Measurements from ENCODE around the gene SMOC2. TPM values are rescaled to one million over a fixed set of nuclear protein-coding genes. Genes with fewer than 3 reads are reported as not detected.
"Not testable (repeated sequence)": the region's sequence is repeated elsewhere in the genome, so short reads cannot be mapped to it uniquely, and the experiment has no call there.

SMOC2 gene
- total and polyA plus RNA-seq, 2 experiments from 2014 or later = 51.0 to 88.7 TPM

DNA sequence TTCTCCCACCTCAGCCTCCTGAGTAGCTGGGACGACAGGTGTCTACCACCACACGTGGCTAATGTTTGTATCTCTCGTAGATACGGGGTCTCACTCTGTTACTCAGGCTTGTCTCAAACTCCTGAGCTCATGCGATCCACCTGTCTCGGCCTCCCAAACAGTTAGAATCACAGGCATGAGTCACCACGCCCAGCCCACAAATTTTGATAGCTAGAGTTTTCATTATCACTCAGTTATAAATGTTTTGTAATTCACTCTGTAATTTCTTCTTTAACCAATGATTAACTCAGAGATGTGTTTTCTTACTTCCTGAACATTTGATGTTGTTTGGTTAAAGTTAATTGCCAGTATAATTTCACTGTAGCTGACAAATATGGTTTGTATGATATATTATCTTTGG, 249.3 kb downstream of the SMOC2 start:
- WGBS (ENCODE audit: low lambda C conversion rate, missing lambda C conversion rate) = 92% methylated on average over 7 of the region's 7 CpGs
- H3K27ac ChIP-seq = no peak overlapping the region
- no peaks in the 10 kb centered on the region for H3K27me3 ChIP-seq
- TF ChIP-seq, protein P1, sequence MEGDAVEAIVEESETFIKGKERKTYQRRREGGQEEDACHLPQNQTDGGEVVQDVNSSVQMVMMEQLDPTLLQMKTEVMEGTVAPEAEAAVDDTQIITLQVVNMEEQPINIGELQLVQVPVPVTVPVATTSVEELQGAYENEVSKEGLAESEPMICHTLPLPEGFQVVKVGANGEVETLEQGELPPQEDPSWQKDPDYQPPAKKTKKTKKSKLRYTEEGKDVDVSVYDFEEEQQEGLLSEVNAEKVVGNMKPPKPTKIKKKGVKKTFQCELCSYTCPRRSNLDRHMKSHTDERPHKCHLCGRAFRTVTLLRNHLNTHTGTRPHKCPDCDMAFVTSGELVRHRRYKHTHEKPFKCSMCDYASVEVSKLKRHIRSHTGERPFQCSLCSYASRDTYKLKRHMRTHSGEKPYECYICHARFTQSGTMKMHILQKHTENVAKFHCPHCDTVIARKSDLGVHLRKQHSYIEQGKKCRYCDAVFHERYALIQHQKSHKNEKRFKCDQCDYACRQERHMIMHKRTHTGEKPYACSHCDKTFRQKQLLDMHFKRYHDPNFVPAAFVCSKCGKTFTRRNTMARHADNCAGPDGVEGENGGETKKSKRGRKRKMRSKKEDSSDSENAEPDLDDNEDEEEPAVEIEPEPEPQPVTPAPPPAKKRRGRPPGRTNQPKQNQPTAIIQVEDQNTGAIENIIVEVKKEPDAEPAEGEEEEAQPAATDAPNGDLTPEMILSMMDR (IDR thresholded peaks at IDR 0.05; ENCODE audit: poor library complexity) = no peak
- TF ChIP-seq EZH2phosphoT487 (IDR thresholded peaks at IDR 0.05; ENCODE audit: low read depth, severe bottlenecking, unreplicated experiment) (no peak), EZH2 (IDR thresholded peaks at IDR 0.05; ENCODE audit: borderline replicate concordance) (no peak)
- no peak overlapping the region for H3K4me2 ChIP-seq
- no peak overlapping the region for H3K4me3 ChIP-seq
- no peaks in the 10 kb centered on the region for H4K20me1 ChIP-seq (ENCODE audit: insufficient read depth, poor library complexity, severe bottlenecking)
- H3K9me3 ChIP-seq (ENCODE audit: low read depth) = no peaks in the 10 kb centered on the region
- no peak overlapping the region for H2AFZ ChIP-seq
- H3K79me2 ChIP-seq = no peaks in the 10 kb centered on the region
- DNase-seq (ENCODE audit: low spot score) = no peak
- H3K36me3 ChIP-seq (replicated peaks; ENCODE audit: insufficient read depth, low read depth) = no peaks in the 10 kb centered on the region
- no peaks in the 10 kb centered on the region for H3K9me2 ChIP-seq (replicated peaks; ENCODE audit: insufficient read depth)
- H3K4me1 ChIP-seq (ENCODE audit: insufficient read depth) = no peaks in the 10 kb centered on the region

DNA sequence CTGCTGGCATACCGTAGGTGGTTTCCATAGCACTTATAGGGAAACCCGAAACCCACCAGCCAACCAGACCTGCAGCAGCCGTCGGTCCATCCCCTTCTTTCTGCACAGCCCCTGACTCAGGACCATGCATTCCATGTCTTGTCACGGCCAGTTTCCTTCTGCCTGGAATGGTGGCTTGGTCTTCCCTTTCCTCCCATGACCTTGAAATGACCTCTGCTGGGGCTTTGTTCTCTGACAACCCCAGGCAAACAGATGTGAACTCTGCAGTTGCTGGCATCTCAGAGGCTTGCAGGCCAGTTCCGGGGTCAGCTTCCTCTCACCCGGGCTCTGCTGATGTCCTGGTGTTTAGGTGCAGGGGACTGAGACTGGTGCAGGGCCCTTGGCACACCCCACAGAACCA, 250.8 kb downstream of the SMOC2 start:
- no peak for DNase-seq (ENCODE audit: low spot score)
- H3K9me3 ChIP-seq (ENCODE audit: low read depth) = no peaks in the 10 kb centered on the region
- TF ChIP-seq, protein P1 (IDR thresholded peaks at IDR 0.05; ENCODE audit: poor library complexity) = no peak
- TF ChIP-seq EZH2phosphoT487 (IDR thresholded peaks at IDR 0.05; ENCODE audit: low read depth, severe bottlenecking, unreplicated experiment) = no peak
- H2AFZ ChIP-seq = no peak overlapping the region
- no peak overlapping the region for H3K4me3 ChIP-seq
- no peaks in the 10 kb centered on the region for H3K36me3 ChIP-seq (replicated peaks; ENCODE audit: insufficient read depth, low read depth)
- WGBS (ENCODE audit: low lambda C conversion rate, missing lambda C conversion rate) = 86% methylated on average over 7 of the region's 7 CpGs
- H3K79me2 ChIP-seq = no peaks in the 10 kb centered on the region
- H3K27ac ChIP-seq = no peak overlapping the region
- no peaks in the 10 kb centered on the region for H3K9me2 ChIP-seq (replicated peaks; ENCODE audit: insufficient read depth)
- no peaks in the 10 kb centered on the region for H3K4me1 ChIP-seq (ENCODE audit: insufficient read depth)
- H3K27me3 ChIP-seq = no peaks in the 10 kb centered on the region
- no peak overlapping the region for H3K4me2 ChIP-seq
- no peaks in the 10 kb centered on the region for H4K20me1 ChIP-seq (ENCODE audit: insufficient read depth, poor library complexity, severe bottlenecking)

DNA sequence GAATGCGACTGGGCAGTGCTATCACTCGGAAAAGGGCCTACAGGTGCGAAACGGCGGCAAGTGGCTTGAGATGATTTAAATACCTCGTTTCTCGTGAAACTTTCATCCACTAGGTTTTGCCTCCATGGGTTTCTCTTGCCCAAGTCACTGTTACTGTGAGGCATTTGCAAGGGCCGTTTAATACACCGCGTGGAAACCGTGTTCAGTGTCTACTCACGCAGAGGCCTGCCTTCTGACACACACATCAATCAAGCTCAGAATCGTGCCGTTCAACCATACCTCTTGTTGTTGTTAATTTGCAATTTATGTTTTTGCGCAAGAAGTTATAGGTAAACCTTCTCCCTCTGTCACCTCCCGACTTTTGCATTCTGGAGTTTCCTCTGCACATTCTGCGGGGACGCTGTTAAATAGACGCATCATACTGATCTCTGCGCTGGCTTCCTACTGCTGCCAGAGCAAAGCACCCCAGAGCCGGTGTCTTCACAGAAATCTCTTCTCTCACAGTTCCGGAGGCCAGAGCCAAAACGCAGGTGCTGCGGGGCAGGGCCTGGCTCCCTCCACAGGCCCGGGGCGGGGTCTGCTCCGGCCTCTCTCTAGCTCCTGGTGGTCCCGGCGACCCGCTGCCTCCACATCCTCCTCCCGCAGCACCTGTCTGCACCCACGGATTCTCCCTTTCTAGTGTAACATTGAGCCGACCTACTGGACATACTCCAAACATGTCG, 251.4 kb downstream of the SMOC2 start:
- Histone ChIP-seq H3K36me3 (replicated peaks; ENCODE audit: insufficient read depth, low read depth) (no peaks in the 10 kb centered on the region), H3K27ac (no peak overlapping the region), H2AFZ (no peak overlapping the region), H4K20me1 (ENCODE audit: insufficient read depth, poor library complexity, severe bottlenecking) (no peaks in the 10 kb centered on the region), H3K4me1 (ENCODE audit: insufficient read depth) (no peaks in the 10 kb centered on the region), H3K79me2 (no peaks in the 10 kb centered on the region), H3K9me2 (replicated peaks; ENCODE audit: insufficient read depth) (no peaks in the 10 kb centered on the region), H3K4me3 (no peak overlapping the region), H3K4me2 (no peak overlapping the region), H3K9me3 (ENCODE audit: low read depth) (no peaks in the 10 kb centered on the region), H3K27me3 (no peaks in the 10 kb centered on the region)
- DNase-seq (ENCODE audit: low spot score) = no peak
- 96% methylated on average over 32 of the region's 34 CpGs for WGBS (ENCODE audit: low lambda C conversion rate, missing lambda C conversion rate)
- TF ChIP-seq, protein P1 (IDR thresholded peaks at IDR 0.05; ENCODE audit: poor library complexity) = no peak
- TF ChIP-seq EZH2 (IDR thresholded peaks at IDR 0.05; ENCODE audit: borderline replicate concordance) (no peak), EZH2phosphoT487 (IDR thresholded peaks at IDR 0.05; ENCODE audit: low read depth, severe bottlenecking, unreplicated experiment) (no peak)

- WGBS (ENCODE audit: low lambda C conversion rate, missing lambda C conversion rate) = 85% methylated on average over 4 of the region's 12 CpGs
- not testable (repeated sequence) for H2AFZ ChIP-seq; H3K4me2 ChIP-seq; H3K27ac ChIP-seq; H4K20me1 ChIP-seq (ENCODE audit: insufficient read depth, poor library complexity, severe bottlenecking); H3K9me2 ChIP-seq (replicated peaks; ENCODE audit: insufficient read depth); H3K27me3 ChIP-seq; H3K4me1 ChIP-seq (ENCODE audit: insufficient read depth); H3K36me3 ChIP-seq (replicated peaks; ENCODE audit: insufficient read depth, low read depth); H3K9me3 ChIP-seq (ENCODE audit: low read depth); DNase-seq (ENCODE audit: low spot score); H3K79me2 ChIP-seq; H3K4me3 ChIP-seq
Measured at GRCh38 chr6:168692915-168693257, 251.9 kb downstream of the SMOC2 start.

DNA sequence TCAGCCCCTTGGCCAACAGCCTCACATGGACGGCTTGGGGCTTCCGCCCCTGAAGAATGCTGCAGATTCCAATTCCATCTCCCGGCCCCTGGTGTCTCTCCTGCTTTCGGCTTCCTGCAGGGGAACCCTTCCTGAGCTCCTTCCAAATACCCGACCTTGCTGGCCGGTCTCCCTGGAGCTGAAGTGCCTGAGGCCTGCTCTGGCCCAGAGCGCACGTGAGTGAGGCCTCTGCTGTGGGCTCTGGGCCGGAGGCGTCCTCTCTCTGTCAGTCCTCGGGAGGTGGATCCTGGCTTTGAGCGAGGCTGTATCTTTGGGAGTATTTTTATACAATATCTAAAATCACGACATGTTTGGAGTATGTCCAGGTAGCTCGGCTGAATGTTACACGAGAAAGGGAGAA, 253.8 kb downstream of the SMOC2 start:
- H3K4me3 ChIP-seq; H3K9me2 ChIP-seq (replicated peaks; ENCODE audit: insufficient read depth); H3K79me2 ChIP-seq; H3K4me2 ChIP-seq; H3K27ac ChIP-seq; DNase-seq (ENCODE audit: low spot score); H3K27me3 ChIP-seq; H3K9me3 ChIP-seq (ENCODE audit: low read depth); H4K20me1 ChIP-seq (ENCODE audit: insufficient read depth, poor library complexity, severe bottlenecking); H3K4me1 ChIP-seq (ENCODE audit: insufficient read depth); H2AFZ ChIP-seq; H3K36me3 ChIP-seq (replicated peaks; ENCODE audit: insufficient read depth, low read depth): not testable (repeated sequence)
- WGBS (ENCODE audit: low lambda C conversion rate, missing lambda C conversion rate) = 53% methylated on average over 6 of the region's 15 CpGs
